NCI-H82 (cell line): ENCODE results near the gene IRF2.

Experiments used
- DNase-seq: peaks from one replicate; lab custom pipeline; 2025; lab: John Stamatoyannopoulos, UW

IRF2 gene

DNA sequence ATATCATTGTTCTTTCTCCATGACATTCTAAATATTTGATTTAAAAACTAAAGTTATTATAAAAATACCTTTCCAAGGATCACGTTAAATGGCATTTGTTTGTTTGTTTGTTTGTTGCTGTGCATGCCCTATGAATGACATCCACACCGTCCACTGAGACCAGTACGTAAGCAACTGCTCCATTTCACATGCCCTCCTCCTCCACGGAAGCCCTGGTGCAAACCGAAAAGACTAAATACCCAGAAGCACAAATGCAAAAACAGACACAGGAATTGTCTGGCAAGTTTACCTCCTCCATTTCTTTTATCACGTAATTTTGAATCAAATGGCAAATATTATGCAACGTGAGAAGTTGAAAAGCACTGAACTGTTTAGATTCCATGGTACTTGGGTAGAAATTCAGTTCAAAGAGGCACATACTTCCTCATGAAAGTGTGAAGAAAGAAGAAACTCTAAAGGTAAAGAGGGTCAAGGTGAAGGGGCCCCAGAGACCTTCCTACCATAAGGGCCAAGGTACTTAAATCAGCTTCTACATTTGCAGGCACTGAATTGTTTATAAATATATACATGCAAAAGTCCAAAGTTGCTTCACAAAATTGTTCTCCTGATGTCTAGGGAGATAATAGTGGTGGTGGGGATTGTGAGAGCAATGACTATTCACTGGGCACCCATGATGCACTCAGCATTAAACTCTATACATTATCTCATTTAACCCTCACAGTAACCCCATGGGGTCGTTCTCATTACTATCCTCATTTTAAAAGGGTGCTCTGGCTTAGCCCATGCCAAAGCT, 23.4 kb downstream of the IRF2 start:
- DNase-seq: no peak

DNA sequence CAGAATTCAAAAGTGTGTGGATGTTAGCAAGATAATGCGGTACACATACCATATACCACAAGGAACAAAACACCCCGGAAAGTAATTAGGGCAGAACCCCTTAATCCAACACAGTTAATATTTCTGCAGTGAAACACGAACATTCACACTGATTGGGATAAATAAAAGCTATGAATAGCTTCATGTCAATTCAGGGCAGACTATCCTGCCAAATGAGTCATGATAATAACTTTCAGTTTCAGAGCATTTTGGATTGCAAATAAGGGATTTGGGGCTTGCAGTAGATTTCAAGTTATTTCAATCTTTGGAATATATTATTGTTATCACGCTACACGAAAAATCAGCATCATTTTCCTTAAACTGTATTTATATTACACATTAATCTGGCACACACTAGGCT, 24.3 kb downstream of the IRF2 start:
- no peak for DNase-seq

DNA sequence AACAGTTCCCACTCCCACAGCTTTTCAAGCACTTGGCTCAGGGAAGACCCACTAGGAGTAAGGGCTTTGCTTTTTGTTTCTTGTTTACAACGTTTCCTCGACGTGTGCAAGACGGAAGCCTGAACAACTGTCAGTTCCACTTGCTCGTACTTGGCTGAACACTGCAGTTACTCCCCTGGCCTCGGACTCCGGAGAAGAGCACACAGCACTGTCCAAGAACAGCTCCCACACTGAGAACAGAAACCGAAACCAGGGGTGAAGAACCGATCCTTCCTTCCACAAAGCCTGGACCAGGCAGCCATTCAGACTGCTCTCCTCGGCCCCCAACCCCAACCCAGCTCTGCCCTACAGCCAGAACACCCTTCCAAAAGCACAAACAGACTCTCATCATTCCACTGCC, 25.5 kb downstream of the IRF2 start:
- DNase-seq: no peak

DNA sequence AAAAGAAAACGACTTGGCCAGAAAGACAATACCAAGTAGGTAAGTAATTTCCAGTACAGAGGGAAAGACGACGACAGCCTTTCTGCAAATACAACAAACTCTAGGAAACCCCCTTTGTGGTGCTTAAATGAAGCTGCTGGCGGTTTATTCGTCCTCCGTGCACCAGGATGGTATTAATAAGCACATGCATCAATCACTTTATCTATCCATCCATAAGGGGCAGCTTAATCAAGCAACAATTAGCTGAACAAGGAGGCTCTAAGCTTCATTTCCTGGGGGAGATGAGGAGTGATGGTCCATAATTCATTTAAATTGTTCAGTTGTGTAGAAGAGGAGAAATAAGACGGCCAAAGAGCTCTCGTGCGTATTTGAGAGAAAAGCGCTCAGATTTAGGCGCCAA, 26.2 kb downstream of the IRF2 start:
- DNase-seq: no peak

DNA sequence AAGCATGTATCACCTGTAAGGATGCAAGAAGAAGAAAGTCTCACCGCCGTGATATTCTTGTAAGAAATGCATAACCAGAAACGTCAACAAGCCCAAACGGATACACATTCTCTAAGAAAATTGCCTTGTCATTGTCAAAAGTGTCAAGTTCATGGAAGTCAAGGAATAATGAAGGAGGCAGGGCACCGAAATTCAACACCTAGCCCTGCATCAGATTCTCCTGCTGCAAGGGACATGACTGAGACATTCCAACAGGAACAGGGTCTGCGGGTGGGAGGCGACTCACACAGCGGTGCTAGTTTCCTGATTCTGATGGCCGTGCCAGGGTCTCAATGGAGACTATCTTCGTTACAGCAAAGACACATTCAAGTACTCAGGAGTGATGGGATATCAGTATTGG, 26.7 kb downstream of the IRF2 start:
- DNase-seq: no peak

DNA sequence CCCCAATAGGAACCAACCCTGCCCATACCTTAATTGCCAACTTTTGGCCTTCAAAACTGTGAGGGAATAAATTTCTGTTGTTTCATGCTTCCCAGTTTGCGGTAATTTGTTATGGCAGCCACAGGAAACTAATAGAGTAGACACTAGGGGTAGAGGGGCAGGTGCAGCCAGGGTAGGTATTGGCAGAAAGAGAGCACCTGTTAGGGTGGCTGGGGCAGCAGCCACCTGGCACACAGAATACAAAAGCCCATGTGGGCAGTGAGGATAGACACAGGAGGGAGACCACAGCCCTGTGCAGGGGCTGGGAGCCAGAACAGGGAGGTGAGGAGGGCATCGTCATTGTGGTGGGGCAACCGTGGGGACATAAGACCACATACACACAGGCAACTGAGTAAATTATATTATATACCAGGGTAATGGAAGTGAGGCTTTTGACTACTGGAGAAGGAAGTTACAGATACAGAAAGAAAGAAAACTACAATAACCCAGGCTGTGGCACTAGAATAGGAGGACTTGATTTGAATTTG, 28.2 kb downstream of the IRF2 start:
- no peak for DNase-seq

DNA sequence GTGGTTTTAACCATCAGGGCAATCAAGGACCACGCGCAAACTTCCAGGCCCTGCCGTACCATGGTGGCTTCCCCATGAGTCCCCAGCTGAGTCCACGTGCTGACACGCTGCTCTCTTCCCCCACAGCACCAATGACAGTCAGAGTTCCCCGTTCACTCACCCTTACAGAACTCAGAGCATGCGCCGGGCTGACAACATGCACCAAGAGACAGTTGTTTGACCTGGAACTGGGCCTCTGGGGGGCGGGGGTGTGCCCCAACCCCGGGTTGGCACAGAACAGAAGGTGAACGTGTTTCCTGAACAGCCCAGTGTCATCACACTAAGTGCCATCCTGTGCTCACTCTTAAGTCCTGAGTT, 29.4 kb downstream of the IRF2 start:
- no peak for DNase-seq

DNA sequence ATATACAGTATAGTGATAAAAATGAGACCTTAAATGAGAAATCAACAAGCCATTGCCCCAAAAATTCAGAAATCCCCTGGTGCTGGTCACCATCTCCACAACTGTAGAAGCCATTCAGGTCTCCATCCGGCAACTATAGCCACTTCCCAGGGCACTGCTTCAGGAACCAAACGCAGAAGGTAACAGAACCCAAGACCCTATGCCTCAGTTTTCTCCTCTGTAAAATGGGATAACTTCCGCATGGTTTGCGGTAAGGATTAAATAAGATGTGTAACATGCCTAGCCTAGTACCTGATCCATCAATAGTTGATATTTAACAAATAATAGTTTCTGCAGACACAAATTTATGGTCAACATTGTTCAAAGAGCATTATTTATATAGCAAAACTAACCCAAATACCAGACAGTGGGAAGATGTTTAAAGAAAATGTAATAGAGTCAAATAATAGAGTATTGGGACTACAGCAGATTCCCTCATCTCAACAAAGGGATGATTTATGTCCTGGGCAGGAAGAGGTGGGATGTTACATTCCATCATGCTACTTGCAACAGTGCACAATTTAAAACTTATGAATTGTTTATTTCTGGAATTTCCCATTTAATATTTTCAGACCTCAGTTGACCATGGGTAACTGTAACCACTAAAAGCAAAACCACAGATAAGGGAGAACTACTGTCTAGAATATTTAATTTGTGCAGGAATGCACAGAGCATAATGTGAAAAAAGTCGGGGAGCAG, 30.0 kb downstream of the IRF2 start:
- DNase-seq: no peak

DNA sequence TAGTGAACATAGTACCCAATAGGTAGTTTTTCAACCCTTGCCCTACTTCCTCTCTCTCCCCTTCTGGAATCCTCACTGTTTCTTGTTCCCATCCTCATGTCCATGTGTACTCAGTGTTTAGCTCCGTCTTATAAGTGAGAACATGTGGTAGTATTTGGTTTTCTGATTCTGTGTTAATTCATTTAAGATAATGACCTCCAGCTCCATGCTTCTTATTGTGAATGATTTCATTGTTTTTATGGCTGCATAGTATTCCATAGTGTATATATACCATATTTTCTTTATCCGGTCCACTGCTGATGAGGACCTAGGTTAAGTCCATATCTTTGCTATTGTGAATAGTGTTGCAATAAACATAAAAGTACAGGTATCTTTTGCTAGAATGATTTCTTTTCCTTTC, 31.0 kb downstream of the IRF2 start:
- no peak for DNase-seq

DNA sequence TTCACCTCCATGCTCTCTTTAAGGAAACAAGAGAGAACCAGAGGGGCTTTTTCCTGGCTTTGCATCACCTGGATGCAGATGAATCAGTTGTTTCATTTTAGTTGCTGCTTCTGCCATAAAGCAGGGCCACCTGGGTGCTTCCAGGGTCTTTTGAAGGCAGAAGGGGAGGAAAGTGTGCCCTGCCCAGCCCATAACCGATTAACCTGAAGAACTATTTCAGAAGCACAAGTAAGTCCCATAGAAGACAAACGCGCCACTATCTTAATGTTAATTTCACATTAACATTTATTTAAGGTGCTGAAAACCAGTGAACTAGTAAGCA, 32.1 kb downstream of the IRF2 start:
- DNase-seq: no peak

DNA sequence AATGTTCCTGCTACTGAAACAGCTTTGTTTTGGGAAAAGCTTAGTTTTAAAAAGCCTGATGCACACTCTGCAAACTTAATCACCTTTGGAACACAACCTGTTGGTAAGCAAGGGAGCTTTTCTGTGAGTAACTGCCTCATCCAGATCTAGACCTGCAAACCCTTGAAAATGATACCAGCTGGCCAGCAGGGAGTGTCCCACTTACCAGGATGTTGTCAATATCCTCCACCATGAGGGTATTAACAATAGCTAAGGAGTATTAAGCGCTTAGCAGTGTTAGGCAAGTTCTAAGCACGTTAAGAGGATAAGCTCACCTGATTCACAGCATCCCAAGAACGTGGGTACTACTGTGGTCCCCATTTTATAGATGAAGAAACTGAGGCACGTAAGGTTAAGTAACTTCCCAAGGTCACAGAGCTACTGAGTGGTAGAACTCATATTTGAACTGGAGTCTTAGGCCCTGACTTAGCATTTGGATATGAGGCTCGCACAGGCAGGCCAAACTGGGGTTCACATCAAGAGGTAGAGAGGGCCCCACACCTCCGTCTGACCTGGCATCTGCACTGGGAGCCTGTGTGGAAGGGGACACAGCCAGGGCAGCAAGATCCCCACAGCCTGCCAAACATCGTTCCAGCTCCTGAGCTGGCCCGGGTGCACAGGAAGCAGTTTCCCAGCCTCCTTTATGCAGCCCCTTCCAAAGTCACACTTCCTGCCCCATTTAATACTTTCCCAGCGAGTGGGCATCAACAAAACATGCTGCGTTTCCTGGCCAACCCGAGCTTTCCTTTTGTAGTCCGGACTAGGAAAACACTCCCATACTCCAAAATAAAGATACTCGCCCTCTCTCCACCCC, 32.7 kb downstream of the IRF2 start:
- DNase-seq: peak; percentile 85

DNA sequence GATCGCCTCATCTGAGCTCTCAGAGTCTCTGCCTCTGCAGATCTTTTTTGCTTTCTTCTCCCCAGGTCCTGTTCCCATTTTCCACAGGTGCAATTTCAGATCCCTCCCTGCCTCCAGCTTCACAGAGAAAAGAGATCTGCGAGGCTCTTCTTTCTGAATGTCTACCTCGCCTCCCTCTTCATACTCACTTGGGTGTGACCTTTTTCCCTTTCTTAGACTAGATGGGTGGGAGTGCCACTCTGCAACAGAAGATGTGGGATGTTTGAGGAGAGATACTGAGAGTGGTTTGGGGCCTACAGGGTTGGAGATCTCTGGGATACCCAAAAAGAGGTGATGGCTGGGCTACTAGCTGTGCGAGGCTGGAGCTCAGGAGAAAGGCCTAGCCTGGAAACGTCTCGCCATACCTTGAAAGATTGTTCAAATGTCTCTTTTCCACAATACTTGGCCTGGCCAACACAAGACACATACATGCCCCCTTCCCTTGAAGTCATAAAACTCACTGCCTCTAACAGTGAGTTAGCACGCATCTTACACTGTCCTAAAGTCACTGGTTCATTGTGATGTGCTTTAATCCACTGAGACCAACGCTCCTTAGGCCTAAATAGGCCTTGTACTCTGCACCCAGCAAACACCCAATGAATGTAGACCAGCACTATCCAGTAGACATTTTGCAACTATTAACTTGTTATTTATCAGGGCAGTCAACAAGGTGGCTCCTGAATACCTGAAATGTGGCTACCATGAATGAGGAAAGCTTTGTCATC, 33.6 kb downstream of the IRF2 start:
- no peak for DNase-seq

DNA sequence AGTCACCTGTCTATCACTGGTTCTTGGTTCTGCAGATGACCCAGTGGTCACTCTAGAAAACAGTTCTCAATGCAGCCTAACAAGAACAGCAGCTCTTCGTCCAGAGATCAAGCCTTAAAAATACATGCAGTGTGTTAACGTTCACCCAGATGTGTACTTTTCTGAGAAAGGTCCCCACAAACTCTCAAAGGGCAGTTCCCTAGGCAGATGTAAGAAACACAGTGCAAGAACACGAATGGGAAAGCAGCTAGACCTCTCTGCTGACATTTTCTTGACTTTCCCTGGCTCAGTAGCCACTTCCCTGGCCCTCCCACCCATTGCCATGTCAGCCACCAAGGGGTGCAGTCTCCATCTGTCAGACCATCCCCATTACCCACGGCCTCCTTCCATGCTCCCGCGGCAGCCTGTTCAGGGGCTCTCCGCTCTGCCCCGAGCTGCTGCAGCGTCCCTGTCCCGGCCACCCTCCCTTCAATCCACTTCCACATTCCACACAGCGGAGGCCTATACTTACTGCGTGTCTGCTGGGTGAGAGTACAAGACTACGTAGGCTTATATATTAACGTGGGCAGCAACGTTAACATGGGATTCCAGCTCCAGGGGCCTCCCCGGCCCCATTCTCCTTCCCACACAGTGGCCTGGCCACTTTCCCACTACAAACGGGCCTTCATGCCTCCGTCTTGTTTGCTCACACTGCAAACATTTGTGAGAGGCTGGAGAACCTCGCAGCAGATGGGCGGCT, 34.3 kb downstream of the IRF2 start:
- DNase-seq: no peak

DNA sequence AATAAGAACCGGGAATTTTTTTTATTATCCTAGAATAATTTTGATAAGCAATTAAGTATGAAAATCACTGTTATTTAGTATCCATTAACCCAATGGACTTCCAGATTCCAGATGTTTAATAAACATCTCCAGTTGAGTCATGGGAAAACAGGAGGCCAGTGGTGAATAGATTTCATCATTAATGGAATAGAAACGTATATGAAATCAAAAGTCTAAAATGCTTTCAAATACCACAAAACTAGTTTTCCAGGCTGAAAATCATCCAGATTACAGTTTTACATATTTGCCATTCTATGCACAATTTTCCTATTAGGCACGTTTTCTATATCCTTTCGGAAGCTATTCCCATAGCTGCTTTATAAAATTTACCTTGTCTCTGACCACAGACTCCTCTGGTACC, 35.0 kb downstream of the IRF2 start:
- no peak for DNase-seq

DNA sequence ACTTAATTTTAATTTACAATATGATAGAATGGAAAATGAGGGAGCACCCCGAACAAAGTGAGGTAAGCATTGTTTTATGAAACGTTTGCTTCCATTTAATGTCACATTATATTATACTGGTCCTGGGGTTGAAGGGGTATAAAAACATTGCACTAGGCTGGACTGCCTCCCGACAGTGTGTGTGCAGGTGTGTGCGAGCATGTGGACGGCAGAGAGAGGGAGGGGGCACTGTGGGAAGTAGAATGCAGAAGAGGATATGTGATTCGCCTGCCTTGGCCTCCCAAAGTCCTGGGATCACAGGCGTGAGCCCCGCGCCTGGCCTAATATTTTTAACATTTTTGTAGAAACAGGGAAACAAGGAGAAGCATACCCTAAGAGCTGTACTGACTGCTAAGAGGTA, 36.0 kb downstream of the IRF2 start:
- no peak for DNase-seq

DNA sequence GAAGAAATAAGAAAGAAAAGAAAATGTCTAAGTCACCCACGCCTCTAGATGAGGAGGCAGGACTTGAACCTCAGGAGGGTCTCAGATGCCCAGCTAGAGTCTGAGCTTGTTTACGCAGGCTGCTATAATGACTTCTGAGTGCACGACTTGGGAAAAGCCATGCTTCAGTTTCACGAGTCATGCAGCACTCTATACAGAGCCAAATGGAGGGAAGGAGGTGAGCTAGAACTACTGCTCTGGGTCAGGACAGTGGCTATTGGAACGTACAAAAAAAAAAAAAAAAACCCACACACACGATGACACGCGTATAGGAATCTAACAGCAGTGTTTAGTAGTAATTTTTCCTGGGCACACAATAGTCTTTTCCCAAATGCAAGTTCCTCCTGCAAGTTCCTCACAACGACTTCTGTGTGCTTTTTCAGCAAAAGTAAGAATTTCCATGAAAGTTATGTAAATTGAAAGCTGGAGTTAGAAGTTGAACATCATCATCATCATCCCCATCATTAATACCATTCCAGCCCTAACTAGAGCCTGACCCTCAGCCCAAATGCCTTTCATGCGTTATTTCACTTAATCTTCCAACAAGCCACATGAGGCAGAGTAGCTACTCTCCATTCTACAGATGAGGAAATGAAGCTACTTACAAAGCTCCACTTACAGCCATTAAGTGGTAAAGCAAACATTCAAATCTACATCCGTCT, 36.6 kb downstream of the IRF2 start:
- DNase-seq: peak; percentile 9

DNA sequence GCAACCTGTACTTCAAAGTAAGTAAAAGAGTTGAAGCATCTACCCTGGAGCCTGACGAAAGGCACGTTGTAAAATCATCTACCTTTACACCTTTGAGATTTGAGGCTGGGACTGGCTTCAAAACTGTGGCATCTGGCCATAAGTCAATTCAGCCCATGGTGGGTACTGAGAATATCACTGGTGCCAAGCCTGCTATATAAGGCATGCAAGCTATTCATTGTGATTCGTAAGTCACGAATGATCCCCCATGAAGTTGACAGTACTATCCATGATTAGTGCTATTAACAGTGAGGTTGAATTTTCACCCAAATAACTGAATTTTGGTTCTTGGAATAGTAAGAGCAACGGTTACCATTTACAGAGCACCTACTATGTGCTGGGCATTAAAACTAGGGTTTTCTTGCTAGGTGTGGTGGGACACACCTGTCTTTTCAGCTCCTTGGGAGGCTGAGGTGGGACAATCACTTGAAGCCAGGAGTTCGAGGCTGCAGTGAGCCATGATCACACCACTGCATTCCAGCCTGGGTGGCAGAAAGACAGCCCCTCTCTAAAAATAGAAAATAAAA, 39.8 kb downstream of the IRF2 start:
- no peak for DNase-seq

DNA sequence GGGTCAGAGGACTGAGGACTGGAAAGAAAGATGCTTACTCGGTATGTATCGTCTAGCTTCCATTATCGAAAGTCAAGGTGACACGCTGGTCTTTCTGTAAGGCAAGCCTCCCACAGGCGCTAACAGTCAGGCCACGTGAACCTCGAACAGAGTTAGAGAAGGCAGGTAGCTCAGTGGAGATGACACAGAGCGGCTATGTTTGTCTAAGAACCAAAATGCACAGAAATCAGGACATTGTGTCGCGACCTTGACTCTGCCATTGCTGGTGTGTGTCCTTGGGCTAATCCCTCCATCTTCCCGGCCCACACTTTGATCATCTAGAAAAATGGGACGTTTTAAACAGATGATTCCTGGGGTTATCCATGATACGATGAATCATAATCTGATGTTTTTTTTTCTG, 40.3 kb downstream of the IRF2 start:
- no peak for DNase-seq

DNA sequence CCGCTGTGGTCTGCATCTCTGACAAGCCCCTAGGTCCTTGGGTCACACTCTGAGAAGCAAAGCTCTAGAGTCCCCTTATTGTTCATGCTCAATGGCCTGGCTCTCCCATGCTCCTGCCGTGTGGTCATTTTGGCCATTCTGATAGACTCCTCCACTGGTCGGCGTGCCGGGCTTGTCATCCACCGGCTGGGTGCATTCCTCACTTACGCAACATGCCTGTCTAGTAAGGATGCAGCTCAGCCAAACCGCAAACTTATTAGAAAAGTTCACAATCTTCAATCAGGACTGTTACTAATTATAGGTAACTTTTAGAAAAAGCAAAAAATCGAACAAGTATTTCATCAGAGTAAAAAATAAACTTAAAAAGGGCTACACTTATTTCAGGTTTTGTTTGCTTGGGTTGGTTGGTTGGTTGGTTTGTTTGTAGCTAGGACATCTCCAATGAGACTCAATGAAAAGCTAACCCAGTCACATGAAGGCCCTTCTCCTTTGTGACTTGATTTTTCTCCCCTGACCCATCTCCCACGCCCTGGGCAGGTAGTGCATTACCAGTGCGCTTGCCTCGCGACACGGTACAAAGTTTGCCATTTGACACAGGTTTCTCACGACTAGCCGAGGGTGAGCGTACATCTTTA, 41.0 kb downstream of the IRF2 start:
- no peak for DNase-seq
